ENCODE measurements around the gene TRAPPC12.
"Not testable (repeated sequence)": the region's sequence is repeated elsewhere in the genome, so short reads cannot be mapped to it uniquely, and the experiment has no call there.

TRAPPC12 gene

DNA sequence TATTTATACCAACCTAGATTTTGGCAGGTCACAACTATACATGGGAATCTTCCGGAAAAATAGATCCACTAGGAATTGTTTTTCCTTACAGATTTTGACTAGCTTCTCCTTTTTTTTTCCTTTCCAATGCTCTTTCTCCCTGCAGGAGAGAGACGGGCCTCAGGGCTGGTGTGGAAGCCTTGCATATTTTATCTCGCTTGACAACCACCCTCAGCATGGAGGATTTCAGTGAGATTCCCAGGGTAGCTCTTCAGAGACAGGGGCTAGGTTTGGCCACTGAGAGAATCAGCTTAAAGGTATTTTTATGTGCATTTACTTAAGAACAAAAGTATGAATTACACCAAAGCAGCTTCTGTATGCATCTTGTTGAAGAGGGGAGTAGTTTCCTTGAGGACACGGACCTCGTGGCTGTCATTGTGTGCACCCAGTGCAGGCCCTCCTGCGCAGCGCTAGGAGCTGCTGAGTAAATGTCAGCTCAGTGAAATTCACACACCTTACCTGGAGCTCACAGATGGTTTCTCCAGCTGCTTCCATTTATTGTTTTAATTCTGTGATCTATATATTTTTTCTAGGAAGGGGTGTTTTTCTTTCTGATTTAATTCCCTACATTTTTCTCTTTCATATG is 54.4 kb downstream of the TRAPPC12 start:
- DNase-seq = peak; percentile 22

DNA sequence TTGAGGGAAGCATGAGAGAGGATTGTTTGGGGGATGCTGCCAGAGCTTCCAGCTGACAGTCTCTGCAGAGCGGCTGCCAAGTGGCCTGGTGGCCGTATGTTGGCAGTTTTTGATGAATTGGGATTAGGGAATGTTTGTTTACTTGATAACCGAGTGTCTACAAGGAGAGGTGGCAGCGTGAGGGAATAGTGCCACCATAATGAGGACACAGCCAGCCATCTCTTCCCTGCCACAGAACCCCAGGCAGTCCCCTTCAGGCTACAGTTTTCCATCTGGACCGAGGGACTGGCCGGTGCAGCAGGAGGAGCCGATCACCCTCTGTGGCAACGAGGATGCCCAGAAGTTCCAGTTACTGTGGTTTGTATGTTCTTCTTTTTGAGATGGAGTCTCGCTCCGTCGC is 55.2 kb downstream of the TRAPPC12 start:
- no peak for DNase-seq

DNA sequence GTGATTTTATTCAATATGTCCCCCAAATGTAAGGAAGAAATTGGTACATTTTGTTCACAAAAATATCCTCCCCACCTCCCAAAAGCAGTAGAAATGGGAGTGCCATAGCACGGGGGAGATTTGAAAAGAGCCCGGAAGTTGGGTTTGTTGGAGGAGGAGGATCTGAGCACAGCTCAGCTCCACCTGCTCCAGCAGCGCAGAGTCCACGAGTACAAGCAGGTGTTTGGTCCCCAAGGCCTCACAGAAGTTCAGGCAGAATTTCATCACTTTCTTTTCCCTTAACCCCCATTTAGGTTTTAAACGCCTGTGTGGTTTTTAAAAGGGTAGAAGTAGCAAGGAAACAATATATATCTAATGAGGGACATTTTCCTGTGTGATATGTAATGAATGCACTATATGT is 56.0 kb downstream of the TRAPPC12 start:
- DNase-seq = peak; percentile 81

DNA sequence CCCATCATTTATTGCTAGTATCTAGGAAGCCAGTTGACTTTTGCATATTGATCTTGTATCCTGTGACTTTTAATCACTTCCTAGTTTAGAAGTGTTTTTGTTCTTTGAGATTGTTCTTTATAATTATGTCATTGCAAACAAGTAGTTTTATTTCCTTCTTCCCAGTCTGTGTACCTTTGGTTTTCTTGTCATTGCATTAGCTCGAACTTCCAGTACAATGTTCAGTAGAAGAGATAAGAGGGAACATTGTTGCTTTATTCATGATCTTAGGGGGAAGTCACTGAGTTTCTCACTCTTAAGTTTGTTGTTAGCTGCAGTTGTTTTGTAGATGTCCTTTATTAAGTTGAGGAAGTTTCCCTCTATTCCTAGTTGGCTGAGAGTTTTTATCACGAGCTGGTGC is 61.0 kb downstream of the TRAPPC12 start:
- DNase-seq = no peak

DNA sequence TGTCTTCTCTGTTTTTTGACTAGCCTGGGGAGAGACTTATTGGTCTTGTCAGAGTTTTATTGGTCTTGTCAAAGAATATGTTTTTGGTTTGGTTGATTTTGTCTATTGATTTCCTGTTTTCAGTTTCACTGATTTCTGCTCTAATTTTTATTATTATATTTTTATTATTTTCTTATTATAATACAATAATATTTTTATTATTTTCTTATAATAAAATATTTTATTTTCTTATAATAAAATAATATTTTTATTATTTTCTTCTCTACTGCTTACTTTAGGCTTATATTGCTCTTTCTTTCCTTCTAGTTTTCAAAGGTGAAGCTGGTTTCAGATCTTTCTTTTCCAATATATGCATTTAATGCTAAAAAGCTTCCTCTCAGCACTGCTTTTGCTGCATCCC is 62.0 kb downstream of the TRAPPC12 start:
- DNase-seq = no peak

DNA sequence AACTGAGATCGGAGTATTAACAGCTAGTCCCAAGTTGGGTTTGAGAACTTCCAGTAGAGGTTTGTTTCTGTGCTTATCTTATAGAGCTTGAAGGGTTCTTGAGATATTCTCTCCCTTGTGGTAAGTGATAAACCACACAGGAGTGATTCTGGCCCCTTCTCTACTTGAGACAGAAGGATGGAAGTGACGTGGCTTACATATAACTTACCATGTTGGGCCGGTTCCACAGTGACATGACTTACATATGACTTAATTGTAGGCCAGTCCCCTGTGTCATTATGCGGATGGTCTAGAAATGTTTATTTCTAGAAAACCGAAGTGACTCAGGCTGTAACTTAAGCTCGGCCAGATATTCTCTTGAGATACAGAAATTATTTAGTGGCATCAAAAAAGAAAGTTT is 62.7 kb downstream of the TRAPPC12 start:
- DNase-seq = no peak

DNA sequence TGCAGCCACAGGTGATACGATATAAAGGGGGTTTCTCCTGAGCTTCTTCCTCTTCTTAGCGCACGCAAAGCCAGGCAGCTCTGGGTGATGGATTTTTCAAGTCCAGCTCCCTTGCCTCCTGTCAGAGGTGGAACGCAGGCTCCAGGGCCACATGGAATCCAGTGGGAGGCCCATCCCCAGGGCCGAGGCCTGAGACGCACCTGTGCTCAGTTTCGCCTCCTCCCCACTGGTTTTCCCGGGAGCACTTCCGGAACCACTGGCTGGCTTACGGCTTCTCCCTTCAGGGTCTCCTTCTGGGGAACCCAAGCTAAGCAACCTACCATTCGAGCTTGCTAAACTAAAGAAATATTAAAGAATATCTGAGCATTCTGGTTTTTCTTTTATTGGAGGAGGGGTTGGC is 63.6 kb downstream of the TRAPPC12 start:
- no peak for DNase-seq

DNA sequence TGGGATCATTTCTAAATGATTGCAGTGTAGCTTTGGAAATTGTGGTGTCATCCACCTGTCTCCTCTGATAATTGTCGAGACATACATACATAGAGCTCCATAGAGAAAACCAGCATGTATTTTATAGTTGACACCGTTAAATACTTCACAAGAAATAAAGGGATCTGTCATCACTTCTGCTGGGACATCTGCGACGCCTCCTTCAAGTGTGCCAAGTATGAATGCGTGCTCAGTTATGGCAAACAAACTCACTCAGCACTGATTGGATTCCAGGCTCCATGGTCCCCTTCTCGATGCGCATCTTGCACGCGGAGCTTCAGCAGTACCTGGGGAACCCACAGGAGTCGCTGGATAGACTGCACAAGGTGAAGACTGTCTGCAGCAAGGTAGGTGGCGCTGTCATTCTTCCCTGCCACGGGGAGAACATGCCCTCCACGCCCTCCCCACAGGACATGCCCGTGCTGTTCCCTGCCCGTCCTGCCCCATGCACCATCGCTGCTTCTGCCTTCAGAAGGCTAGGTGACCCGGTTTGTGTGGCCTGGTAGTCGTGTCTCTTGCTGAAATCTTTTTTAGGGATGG is 64.1 kb downstream of the TRAPPC12 start:
- no peak for DNase-seq

DNA sequence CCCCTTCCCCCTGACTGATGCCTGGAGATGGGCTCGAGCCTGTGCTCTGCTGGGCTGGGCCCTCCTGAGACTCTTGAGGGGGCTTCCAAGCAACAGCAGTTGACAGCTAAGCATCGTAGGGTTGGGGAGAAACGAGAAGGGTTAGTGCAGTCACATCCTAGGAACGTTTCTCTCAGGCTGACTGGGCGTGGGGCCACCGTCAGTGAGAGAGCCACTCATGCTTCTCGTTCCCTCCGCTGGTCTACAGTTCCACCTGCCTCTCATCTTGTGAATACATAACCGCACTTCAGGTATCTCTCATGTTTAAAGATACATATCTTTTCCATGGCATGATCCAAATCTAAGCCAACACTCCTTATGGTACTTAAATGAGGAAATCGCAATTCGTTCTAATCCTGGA is 66.4 kb downstream of the TRAPPC12 start:
- peak; percentile 35 for DNase-seq

DNA sequence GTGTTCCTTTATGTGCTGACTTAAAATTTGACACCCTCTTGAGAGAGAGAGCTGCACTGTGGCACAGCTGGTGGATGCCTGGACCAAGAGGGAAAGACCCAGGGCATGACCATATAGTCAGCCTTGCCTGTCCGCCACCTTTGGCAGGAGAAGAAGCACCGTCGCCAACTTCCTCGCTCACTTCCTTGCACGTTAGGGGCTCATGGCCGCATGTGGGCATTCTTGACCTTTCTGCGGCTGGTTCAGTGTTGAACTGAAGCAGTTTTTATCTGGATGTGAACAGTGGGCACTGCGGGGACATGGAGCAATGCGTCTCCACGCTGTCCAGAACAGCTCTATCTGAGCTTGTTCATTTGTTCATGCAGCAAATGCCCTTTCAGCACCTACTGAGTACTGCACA is 66.9 kb downstream of the TRAPPC12 start:
- DNase-seq = no peak

DNA sequence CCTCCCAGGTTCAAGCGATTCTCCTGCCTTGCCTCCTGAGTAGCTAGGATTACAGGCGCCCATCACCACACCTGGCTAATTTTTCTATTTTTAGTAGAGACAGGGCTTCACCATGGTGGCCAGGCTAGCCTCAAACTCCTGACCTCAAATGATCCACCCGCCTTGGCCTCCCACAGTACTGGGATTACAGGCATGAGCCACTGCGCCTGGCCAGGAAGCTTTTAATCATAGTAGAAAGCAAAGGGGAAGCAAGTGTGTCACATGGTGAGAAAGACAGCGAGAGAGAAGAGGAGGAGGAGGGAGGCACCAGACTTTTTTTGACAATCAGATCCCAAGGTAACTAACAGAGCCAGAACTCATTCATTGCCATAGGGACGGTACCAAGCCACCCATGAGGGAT is 67.7 kb downstream of the TRAPPC12 start:
- not testable (repeated sequence) for DNase-seq

DNA sequence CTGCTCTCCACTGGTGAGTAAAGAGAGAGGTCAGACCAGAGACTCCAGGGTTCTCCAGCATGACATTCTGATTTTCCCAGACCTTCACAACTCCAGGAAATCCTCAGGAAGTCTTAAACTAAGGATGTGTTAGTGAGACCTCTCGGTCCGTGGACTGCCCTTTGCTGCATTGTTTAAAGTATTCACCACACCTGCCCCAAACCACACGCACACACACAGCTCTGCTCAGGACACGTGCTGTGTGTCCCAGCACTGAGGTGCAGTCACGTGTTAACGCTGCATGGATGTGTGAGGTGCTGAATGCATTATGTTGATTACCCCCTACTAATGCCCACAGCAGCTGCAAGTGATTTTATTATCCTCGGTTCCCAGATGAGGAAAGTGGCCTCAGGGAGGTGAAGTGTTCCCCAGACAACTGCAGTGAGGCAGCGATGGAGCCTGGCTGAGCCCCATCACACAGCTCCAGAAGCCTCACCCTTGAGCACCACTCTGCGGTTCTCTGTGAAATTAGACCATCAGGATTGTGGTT is 68.4 kb downstream of the TRAPPC12 start:
- DNase-seq = no peak

DNA sequence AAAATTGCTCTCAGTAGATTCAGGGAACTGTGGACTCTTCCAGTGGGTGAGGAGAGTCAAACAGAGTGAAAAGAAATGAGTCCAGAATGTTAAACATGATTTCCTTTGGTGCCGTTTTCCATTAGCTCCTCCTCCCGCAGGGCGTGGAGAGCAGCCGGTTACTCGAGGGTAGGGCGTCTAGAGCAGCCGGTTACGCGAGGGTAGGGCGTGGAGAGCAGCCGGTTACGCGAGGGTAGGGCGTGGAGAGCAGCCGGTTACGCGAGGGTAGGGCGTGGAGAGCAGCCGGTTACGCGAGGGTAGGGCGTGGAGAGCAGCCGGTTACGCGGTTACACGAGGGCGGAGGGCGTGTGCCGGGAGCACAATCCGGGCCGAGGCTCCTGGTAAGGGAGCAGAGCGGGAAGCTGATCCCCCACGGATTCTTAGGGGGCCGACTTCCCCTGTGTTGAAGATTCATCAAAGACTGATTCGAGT is 69.0 kb downstream of the TRAPPC12 start:
- not testable (repeated sequence) for DNase-seq

DNA sequence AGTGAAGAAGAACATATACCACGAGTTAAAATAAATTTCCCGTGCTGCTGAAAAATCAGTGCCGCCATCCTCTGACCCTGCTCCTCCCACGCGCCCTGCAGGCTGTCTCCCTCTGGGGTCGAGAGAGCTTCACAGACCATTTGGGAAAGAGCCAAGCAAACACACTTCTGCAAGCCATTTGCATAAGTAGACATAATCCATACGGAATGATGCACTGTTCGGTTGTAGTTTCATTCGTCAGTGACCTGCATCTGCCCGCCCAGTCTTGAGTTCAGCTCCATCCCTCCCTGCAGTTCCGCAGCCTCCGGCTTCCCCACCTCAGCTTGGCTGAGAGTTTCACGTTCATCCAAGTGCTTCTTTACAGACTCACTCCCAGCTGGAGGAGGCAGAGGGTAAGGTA is 69.6 kb downstream of the TRAPPC12 start:
- no peak for DNase-seq

DNA sequence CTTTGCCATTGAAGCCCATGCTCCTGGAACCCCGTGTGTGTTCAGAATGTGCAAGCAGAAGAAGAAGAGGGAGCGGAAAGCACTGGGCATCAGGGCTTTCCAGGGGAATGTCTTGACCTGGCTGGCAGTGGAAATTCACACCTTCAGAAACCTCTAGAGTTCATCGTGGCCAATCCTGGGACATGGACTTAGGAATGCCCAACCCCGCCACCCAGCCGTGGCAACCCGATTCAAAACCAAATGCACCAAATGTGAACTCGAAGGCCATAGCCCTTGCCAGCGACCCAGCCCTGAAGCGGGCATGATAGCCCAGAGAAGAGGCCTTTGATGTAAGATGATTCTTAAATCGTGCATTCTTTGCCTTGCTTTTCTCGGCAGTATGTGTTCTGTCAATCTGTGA is 70.4 kb downstream of the TRAPPC12 start:
- DNase-seq = no peak

DNA sequence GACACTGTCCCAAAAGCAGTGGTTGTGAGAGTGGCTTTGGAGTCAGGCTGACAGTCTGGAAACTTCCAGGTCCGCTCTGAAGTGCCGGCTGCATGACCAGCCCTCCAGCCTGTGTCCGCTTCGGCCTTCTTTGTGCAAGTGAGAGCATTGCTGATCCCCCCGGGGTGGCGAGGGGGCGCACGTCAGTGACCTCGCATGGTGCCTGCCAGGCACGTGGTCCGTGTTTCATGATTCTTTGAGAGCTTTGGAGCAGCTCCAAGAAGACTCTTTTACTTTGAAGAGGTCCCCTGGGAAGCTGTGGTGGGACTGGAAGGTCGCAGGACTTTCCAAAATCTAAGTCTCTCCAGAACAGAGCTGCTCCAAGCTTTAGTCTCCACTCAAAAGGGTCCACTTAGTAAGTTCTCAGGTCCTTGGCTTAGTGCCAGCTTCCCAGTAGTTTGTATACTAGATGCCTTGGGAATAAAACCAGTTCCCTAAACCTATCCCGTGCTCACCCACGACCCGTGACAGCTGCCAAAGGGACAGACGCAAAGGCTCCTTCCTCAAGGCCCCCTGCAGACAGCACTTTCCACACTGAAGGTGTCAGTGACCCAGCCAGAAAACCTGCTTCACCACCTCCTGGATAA is 71.0 kb downstream of the TRAPPC12 start:
- no peak for DNase-seq

DNA sequence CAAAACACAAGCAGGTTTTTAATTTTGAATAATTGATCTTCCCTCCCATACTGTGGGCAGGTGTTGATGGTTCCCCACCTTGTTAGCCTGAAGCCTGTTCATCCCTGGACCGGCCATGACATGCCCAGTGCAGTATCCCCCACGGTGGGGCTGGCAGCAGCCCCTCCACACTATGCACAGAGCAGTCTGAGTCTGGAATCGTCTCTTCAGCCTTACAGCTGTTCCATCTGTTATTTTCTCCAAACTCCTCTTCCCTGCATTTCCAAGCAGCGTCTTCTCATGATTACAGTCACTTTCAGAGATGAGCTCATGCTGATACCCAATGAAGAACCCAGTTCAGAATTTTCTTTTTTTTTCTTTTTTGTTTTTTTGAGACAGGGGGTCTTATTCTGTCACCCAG is 71.7 kb downstream of the TRAPPC12 start:
- no peak for DNase-seq

DNA sequence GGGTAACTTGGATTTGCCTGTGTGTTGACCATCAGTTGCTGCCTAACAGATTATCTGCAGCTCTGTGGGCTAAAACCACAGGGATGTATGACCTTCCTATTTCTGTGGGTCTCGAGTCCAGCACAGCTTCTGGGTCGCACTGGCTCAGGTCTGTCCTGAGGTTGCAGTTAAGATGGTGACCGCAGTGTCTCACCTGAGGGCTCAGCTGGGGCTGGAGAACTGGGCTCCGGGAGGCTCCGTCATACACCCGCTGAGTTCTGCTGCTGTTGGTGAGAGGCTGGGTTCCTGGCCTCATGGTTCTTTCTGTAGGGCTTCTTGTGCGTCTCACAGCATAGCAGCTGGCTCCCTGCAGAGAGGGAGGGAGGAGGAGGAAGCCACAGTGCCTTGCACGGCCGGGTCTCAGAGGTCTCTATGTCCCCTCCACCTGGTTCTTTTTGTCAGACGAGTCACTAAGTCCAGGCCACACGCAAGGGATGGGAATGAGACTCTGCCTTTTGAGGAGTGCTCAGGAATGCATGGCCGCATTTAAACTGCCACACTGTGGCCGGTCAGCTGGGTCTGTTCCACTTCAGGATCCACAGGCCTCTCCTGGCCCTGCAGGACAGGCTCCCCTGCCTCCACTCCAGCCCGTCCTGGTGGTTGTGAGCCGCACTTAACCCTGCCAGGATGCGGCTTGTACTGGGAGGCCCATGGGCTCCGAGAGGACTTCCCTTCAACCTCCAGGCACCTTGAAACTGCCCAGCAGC is 72.6 kb downstream of the TRAPPC12 start:
- DNase-seq = no peak

DNA sequence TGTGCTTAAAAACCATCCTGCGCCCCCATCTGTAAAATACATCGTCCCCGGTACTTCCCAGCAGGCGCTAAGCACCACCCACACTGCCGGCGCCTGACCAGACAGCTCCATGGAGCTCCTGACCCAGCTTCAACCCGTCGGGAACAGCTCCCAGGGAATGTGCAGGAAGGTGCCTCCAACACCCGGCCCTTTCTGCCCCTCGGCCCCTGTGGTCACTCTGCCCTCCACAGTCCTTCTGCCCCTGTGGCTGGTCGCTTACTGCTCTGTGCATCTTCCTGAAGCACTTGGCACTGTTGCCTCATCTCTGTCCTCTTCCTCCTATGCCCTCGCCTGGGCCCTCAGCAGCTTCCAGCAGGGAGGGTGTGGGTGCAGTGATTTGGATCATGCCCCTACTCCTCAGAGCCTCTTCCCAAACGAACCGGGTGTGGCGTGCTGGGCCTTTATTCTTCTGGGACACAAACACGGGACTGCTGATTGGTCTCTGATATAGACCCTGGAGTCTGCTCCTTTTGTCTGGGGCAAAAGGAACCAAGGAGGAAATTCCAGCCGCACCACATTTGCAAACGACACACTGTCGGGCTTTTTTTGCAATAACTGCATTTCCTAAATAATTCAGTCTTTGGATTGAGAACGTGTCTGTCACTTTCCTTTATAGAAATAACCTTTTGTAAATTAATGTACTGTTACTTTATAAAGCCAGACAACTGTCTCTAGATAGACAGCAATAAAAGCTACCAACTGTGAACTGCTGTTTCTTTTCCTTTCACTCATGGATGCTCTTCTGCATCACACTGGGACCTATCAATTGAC is 73.9 kb downstream of the TRAPPC12 start:
- DNase-seq = no peak

DNA sequence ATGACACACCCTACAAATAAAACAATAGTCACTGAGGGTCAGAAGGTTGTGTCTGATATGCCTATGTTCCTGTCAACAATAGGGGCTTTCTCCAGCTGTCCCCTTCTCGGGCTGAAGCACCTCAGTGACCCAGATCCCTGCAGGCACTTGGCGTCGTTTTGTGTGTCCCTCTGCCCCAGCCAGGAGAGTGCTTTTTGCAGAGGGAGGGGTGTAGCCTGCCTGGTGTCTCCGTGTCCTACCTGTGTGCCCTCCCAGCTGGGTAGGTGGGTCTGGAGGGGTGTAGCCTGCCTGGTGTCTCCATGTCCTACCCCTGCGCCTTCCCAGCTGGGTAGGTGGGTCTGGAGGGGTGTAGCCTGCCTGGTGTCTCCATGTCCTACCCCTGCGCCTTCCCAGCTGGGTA is 74.5 kb downstream of the TRAPPC12 start:
- not testable (repeated sequence) for DNase-seq

DNA sequence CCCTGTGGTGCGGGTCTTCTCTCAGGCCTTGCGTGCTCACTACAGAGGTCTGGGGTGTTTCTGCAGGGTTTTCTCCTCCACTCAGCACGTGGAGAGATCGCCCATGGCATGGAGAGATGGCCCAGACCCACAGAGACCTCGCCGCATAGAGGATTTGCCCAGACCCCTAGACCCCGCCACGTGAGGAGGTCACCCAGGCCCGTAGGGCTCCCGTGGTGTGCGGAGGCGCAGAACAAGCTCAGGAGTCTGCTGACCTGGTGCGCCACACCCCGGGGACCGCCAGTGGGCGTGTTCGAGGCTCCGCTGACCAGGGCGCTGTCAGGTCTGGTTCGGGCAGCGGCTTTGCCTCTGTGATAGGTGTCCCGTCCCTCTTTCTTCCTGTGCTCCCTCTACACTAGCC is 75.3 kb downstream of the TRAPPC12 start:
- DNase-seq = no peak

DNA sequence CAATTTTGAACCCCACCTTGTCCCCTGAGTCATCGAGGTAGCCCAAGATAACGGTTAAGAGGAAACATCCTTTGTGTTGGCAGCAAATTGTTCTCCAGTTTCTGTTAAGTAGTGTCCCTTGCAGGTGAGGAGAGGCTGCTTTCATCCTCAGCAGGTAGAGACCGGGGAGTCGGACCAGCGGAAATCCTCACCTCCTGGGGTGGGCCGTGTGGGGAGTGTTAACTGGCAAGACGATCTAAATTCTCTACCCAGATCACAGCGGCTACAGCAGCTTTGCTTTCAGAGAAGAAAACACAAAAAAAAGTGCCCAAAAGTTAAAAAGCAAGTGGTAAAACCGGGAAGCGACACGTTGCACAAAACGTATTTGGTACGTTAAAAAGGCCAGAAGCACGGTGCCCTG is 76.6 kb downstream of the TRAPPC12 start:
- no peak for DNase-seq

All from NCI-H510A (cell line).